ENCODE data around the gene SVOP. TPM values are rescaled to one million over a fixed set of nuclear protein-coding genes. Genes with fewer than 3 reads are reported as not detected.

Gene SVOP
- total and polyA plus RNA-seq, 2 of the 8 experiments (the other 6 are each of a cell fraction or from before 2014, with no cell fraction given) = 0.06 TPM; not detected in 1

GRCh38 chr12:108930756-108931155, 90.1 kb downstream of the SVOP start:
- Histone ChIP-seq H3K23me2 (ENCODE audit: low read depth, low read length) (no peaks in the 10 kb centered on the region), H2BK5ac (ENCODE audit: low read depth, low read length) (no peak overlapping the region), H2BK20ac (ENCODE audit: low read length) (no peak overlapping the region), H3K4me1 (replicated peaks in 1 of 4; ENCODE audit: control insufficient read depth in 3 of 4, insufficient read depth in 4 of 4, low read length in 3 of 4) (peaks cover 0 to 4% (median 0%) of the 10 kb centered on the region in 4 experiments; a peak in 3 of 7 replicates), H3K18ac (ENCODE audit: extremely low read depth, low read length) (no peak overlapping the region), H3K27ac (ENCODE audit: low read depth, low read length) (no peak overlapping the region), H4K8ac (ENCODE audit: extremely low read depth, insufficient read depth, low read length) (no peak overlapping the region), H2BK12ac (ENCODE audit: low read depth, low read length) (no peak overlapping the region), H2AK5ac (ENCODE audit: low read depth, low read length) (no peak overlapping the region), H4K20me1 (replicated peaks in 1 of 2; ENCODE audit: control insufficient read depth in 1 of 2, insufficient read depth in 2 of 2, low read length in 2 of 2) (no peaks in the 10 kb centered on the region), H3K36me3 (ENCODE audit: control insufficient read depth in 2 of 4, insufficient read depth in 4 of 4, low read length in 3 of 4) (no peaks in the 10 kb centered on the region), H3K27me3 (replicated peaks in 1 of 4; ENCODE audit: control insufficient read depth in 3 of 4, extremely low read depth in 1 of 4, insufficient read depth in 3 of 4, low read length in 3 of 4) (no peaks in the 10 kb centered on the region), H3K9me3 (ENCODE audit: insufficient read depth in 2 of 2, low read depth in 1 of 2, low read length in 1 of 2) (peaks cover 3 to 6% of the 10 kb centered on the region in 2 experiments; a peak in 2 of 4 replicates), H3K4me2 (ENCODE audit: insufficient read depth in 1 of 2, low read depth in 2 of 2, low read length in 2 of 2) (no peak overlapping the region), H2AFZ (ENCODE audit: low read length) (no peak overlapping the region), H2BK120ac (replicated peaks; ENCODE audit: low read depth, low read length) (no peak overlapping the region), H3K4ac (replicated peaks; ENCODE audit: insufficient read length, low read depth, low read length) (no peak overlapping the region), H3K4me3 (ENCODE audit: extremely low read depth in 1 of 4, insufficient read depth in 2 of 4, low read depth in 3 of 4, low read length in 4 of 4) (no peak overlapping the region), H3K79me1 (ENCODE audit: low read depth, low read length) (no peaks in the 10 kb centered on the region), H3K14ac (ENCODE audit: insufficient read length) (no peak overlapping the region), H2BK15ac (ENCODE audit: low read length) (no peak overlapping the region), H4K91ac (replicated peaks; ENCODE audit: insufficient read length, low read length) (no peak overlapping the region), H3K9ac (replicated peaks in 1 of 4; ENCODE audit: extremely low read depth in 1 of 4, low read depth in 3 of 4, low read length in 3 of 4) (no peak overlapping the region), H3K79me2 (ENCODE audit: control insufficient read depth in 1 of 2, insufficient read depth in 2 of 2, low read length in 2 of 2) (no peaks in the 10 kb centered on the region), H4K5ac (ENCODE audit: insufficient read length, low read depth, low read length) (no peak overlapping the region), H3K23ac (ENCODE audit: insufficient read length) (no peak overlapping the region), H3K56ac (replicated peaks; ENCODE audit: insufficient read length, low read depth, low read length) (no peak overlapping the region)
- TF ChIP-seq ATF3 (IDR thresholded peaks at IDR 0.05; ENCODE audit: insufficient read depth, low read depth, low read length) = no peak
- TF ChIP-seq TAF7 (optimal IDR thresholded peaks at IDR 0.05; ENCODE audit: borderline replicate concordance, low read depth, low read length) = no peak
- TF ChIP-seq SRF (IDR thresholded peaks at IDR 0.05; ENCODE audit: low read depth, low read length) = no peak
- TF ChIP-seq YY1 (IDR thresholded peaks at IDR 0.05; ENCODE audit: low read depth, low read length) = no peak
- WGBS, 2 experiments (ENCODE audit: extremely low coverage in 1 of 2, insufficient coverage in 1 of 2, insufficient read length in 1 of 2, insufficient replicate concordance in 2 of 2, low coverage in 1 of 2, low lambda C conversion rate in 2 of 2, missing lambda C conversion rate in 1 of 2) = 85% methylated on average over 3 of the region's 3 CpGs; no CpG with 5 or more reads in 1 of the 2 experiments
- no peak for DNase-seq (ENCODE audit: low read depth in 1 of 2, low spot score in 2 of 2)
- POLR2A ChIA-PET (ENCODE audit: partially characterized antibody) = no interaction called here
- CTCF ChIA-PET (ENCODE audit: partially characterized antibody) = interaction anchor here (0.6 to 4.2 kb wide), 2 partner anchors 19 to 62 kb away, joined by 3 to 18 read pairs; no protein-coding TSS in a partner anchor
- FAIRE-seq = no peak
